Choroid plexus epithelial cell (primary cell): Measurements from ENCODE around the gene TTC34.

Experiments used
- DNase-seq: peaks from one replicate; pipeline ENCODE4 v3.0.0-alpha.2; 2010; ENCODE audit warnings: low read depth
- H3K4me3 ChIP-seq: 2 replicates; pipeline ENCODE4 v1.5.1; 2011; ENCODE audit warnings: low read depth, mild to moderate bottlenecking, control low read depth, low read length, moderate library complexity
- TF ChIP-seq, protein P1 (sequence below): conservative IDR thresholded peaks from 2 replicates; pipeline ENCODE4 v1.5.1; 2011; ENCODE audit warnings: low read depth, mild to moderate bottlenecking, control low read depth, inconsistent platforms, low read length, moderate library complexity

TTC34 gene

GRCh38 chr1:2633936-2634491 is 167.5 kb downstream of the TTC34 start:
- DNase-seq: no peak
- no peak overlapping the region for H3K4me3 ChIP-seq
- TF ChIP-seq, protein P1, sequence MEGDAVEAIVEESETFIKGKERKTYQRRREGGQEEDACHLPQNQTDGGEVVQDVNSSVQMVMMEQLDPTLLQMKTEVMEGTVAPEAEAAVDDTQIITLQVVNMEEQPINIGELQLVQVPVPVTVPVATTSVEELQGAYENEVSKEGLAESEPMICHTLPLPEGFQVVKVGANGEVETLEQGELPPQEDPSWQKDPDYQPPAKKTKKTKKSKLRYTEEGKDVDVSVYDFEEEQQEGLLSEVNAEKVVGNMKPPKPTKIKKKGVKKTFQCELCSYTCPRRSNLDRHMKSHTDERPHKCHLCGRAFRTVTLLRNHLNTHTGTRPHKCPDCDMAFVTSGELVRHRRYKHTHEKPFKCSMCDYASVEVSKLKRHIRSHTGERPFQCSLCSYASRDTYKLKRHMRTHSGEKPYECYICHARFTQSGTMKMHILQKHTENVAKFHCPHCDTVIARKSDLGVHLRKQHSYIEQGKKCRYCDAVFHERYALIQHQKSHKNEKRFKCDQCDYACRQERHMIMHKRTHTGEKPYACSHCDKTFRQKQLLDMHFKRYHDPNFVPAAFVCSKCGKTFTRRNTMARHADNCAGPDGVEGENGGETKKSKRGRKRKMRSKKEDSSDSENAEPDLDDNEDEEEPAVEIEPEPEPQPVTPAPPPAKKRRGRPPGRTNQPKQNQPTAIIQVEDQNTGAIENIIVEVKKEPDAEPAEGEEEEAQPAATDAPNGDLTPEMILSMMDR: no peak

GRCh38 chr1:2633366-2633935 is 168.0 kb downstream of the TTC34 start:
- H3K4me3 ChIP-seq: no peak overlapping the region
- no peak for DNase-seq
- TF ChIP-seq, protein P1: no peak

GRCh38 chr1:2632561-2633361 is 168.7 kb downstream of the TTC34 start, which contains the start of gene MMEL1:
Gene MMEL1 (minus strand): TSS chr1:2633016. CDS start chr1:2629484, 3,532 bp downstream.
- TF ChIP-seq, protein P1: no peak

GRCh38 chr1:2632051-2632430 is 169.5 kb downstream of the TTC34 start:
- TF ChIP-seq, protein P1: no peak
- no peak for DNase-seq
- H3K4me3 ChIP-seq: no peak overlapping the region

More at GRCh38 chr1:2632561-2633361, 168.7 kb downstream of the TTC34 start, which contains the start of gene MMEL1:
- DNase-seq: no peak
- no peak within 1 kb of the TSS for H3K4me3 ChIP-seq

DNA sequence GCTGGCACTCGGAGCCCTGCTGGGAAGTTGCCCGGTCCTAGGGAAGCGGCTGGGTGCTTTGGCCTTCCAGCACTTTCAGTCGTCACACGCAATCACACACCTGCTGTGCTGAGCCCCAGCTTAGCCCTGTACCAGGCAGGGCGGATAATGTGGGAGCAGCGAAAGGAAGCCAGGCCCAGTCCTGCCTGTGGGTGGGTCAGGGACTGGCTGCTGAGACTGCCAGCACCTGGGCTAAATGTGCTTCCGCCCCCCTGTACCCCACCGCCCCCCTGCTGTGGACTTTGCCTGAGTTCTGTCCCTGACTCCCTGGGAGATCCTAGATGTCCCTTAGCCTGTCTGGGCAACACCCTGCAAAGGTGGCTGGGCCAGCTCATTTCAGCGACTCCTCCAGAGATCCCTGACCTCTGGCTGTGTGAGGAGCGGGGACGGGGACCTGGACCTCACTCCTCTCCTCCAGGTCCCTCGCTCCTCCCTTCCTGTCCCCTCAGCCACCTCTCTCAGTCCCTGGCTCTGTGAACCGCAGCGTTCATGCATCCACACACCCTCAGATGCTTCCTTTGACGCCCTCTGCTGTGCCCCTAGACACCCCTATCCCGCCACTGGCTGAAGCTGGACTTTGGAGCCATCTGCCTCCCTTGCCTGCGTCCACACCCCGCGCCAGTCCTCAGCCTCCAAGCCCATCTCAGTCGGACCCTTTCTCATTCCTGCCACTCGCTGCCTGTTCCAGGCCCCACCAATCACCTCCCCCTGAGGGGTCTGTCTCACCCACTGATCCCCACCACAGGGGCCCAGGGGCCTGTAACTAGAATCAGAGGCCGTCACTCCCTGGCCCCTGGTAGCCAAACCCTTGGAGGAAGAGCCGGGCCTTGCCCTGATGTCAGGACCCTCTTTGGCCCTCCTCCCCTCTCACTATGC is 170.1 kb downstream of the TTC34 start:
- DNase-seq: no peak
- no peak overlapping the region for H3K4me3 ChIP-seq
- TF ChIP-seq, protein P1: no peak

- TF ChIP-seq, protein P1: no peak
- no peak for DNase-seq
- no peak overlapping the region for H3K4me3 ChIP-seq
Measured at GRCh38 chr1:2630498-2631135, 170.9 kb downstream of the TTC34 start.
